Transverse colon (tissue), 4 donors: ENCODE results near the gene IRF6. TPM values are rescaled to one million over a fixed set of nuclear protein-coding genes. Genes with fewer than 3 reads are reported as not detected.

Source experiments
- DNase-seq: peaks from one replicate; pipeline ENCODE4 v3.0.0-alpha.2; 2019
- H3K27ac ChIP-seq, 4 donors: fragments of 200-600 bp; sonication (generic); 2 replicates each; pipeline ENCODE4 v1.5.1; 2016 to 2018; ENCODE audit warnings: inconsistent platforms in 4 of 4
- H3K27me3 ChIP-seq: fragments of 200-600 bp; sonication (generic); 2 replicates; pipeline ENCODE4 v1.5.1; 2017; ENCODE audit warnings: inconsistent platforms
- H3K36me3 ChIP-seq, 4 donors: fragments of 200-600 bp; sonication (generic); 2 replicates each; pipeline ENCODE4 v1.5.1; 2017 to 2019; ENCODE audit warnings: inconsistent platforms in 4 of 4
- H3K4me1 ChIP-seq, 4 donors: fragments of 200-600 bp; sonication (generic); 2 replicates each; pipeline ENCODE4 v1.5.1; 2017 to 2020; ENCODE audit warnings: inconsistent platforms in 4 of 4
- H3K4me3 ChIP-seq, 4 donors: fragments of 200-600 bp; sonication (generic); 1 replicate in 1 of 4; 2 replicates in 3 of 4; pipeline versions ENCODE4 v1.5.1 to v1.6.1; 2017 to 2019; ENCODE audit warnings: inconsistent platforms in 4 of 4
- H3K9me3 ChIP-seq, 2 donors: fragments of 200-600 bp; sonication (generic); 2 replicates each; pipeline ENCODE4 v1.5.1; 2017 to 2019; ENCODE audit warnings: inconsistent platforms in 2 of 2
- EP300 ChIP-seq: sonication (generic); formaldehyde crosslinking; IDR thresholded peaks from one replicate; pipeline ENCODE4 v1.6.1; 2017; ENCODE audit warnings: antibody characterized with exemption, low read depth
- POLR2A ChIP-seq: fragments of 450-650 bp; IDR thresholded peaks from one replicate; pipeline ENCODE4 v1.6.1; 2016; ENCODE audit warnings: antibody characterized with exemption, mild to moderate bottlenecking, moderate library complexity
- POLR2AphosphoS5 ChIP-seq, 3 donors: sonication (generic); formaldehyde crosslinking; IDR thresholded peaks; one replicate each; pipeline ENCODE4 v1.6.1; 2016; ENCODE audit warnings: antibody characterized with exemption in 3 of 3
- WGBS, 2 donors: methylation state at CpG; one replicate each; pipeline ENCODE4 v1.1.5; 2018; ENCODE audit warnings: low coverage in 1 of 2; 5-methylcytosine and 5-hydroxymethylcytosine counted together
- in situ Hi-C, 4 donors: fragments of 200-750 bp; cut with MboI; loops; one replicate each; pipeline versions ENCODE4 v1.15.0 to v1.15.1; 2017; ENCODE audit warnings: low sequenced_read_pairs in 3 of 4, low pct_ligation_motif_present in 1 of 4, low pct_unique_long_range_greater_than_20kb in 1 of 4
- intact Hi-C: fragments of 100-400 bp; cut with DNase I; formaldehyde crosslinking; loops from one replicate; pipeline ENCODE4 v1.15.1; 2023; ENCODE audit warnings: low total_unique reads
- total RNA-seq, 4 donors: library from RNA; depleted of rRNA; stranded (reverse); fragments of >200 nt; gene quantifications; one replicate each; pipeline ENCODE4 v1.1.0, GENCODE V29; 2016
- TF ChIP-seq, protein P1 (sequence below), 5 experiments: fragments of 200-600 bp in 3 of 5; fragments of 450-650 bp in 2 of 5; sonication (generic) in 3 of 5; IDR thresholded peaks; 1 replicate in 2 of 5; 2 replicates in 3 of 5; pipeline ENCODE4 v1.5.1; 2016 to 2017; ENCODE audit warnings: antibody characterized with exemption in 5 of 5, inconsistent platforms in 3 of 5, mild to moderate bottlenecking in 2 of 5, moderate library complexity in 1 of 5

The IRF6 gene
- total RNA-seq, 4 donors from 2014 or later = 26.1 to 78.0 (median 44.4) TPM

DNA sequence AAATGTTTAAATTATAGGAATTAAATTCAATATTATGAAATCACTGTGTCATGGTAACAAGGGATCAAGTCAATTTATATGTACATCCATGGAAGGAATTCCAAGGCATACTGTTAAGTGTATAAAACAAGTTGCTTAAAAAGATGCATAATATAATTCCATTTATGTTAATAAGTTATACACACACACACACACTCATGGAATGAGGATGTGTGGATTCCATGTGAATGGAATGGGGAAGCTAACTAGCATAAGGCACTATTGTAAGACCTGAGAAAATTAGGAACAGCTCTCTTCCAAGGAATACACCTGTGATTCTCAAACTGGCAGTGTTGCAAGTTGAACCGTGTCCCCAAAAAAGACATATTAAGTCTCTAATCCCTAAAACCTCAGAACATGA lies 67.7 kb downstream of the IRF6 start:
- H3K4me1 ChIP-seq = peaks cover 0 to 3% (median 0%) of the 10 kb centered on the region in 4 donors
- intact Hi-C loops (no loop called here), in situ Hi-C loops (loop anchor here in 1 of 4 donors (10.0 kb wide), 1 partner anchor 163 kb away; no protein-coding TSS in a partner anchor)
- no peak for TF ChIP-seq EP300
- no peak for TF ChIP-seq POLR2A
- no peak for TF ChIP-seq POLR2AphosphoS5 (IDR thresholded peaks at IDR 0.05)
- TF ChIP-seq, protein P1, sequence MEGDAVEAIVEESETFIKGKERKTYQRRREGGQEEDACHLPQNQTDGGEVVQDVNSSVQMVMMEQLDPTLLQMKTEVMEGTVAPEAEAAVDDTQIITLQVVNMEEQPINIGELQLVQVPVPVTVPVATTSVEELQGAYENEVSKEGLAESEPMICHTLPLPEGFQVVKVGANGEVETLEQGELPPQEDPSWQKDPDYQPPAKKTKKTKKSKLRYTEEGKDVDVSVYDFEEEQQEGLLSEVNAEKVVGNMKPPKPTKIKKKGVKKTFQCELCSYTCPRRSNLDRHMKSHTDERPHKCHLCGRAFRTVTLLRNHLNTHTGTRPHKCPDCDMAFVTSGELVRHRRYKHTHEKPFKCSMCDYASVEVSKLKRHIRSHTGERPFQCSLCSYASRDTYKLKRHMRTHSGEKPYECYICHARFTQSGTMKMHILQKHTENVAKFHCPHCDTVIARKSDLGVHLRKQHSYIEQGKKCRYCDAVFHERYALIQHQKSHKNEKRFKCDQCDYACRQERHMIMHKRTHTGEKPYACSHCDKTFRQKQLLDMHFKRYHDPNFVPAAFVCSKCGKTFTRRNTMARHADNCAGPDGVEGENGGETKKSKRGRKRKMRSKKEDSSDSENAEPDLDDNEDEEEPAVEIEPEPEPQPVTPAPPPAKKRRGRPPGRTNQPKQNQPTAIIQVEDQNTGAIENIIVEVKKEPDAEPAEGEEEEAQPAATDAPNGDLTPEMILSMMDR (IDR thresholded peaks at IDR 0.05) = no peak
- no peaks in the 10 kb centered on the region for H3K36me3 ChIP-seq
- DNase-seq = no peak
- no peaks in the 10 kb centered on the region for H3K9me3 ChIP-seq
- no peaks in the 10 kb centered on the region for H3K27me3 ChIP-seq
- H3K4me3 ChIP-seq = no peak overlapping the region
- H3K27ac ChIP-seq = no peak overlapping the region
- WGBS, 2 donors = 86 to 87% methylated on average over 1 of the region's 1 CpG

DNA sequence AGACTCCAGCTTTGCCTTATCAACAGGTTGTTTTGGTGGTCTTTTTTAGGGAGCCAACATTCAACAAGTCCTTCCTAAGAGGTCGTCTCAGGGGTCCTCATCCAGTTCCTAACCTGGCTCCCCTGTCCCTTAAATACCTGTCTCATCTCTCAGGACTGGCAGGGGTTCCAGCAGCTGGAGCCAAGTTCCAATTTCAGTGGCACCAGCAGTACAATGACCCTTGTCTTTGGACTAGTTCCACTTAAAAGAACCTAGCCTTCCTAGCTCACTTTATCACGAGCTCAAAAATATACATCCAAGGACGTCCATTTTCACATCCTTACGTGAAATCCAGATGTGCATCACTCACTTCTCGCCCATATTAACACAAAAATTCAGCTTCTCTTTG lies 68.8 kb downstream of the IRF6 start:
- no peaks in the 10 kb centered on the region for H3K36me3 ChIP-seq
- no peak for DNase-seq
- no peaks in the 10 kb centered on the region for H3K27me3 ChIP-seq
- WGBS, 2 donors = 85 to 100% methylated on average over 2 to 5 of the region's 5 CpGs
- intact Hi-C loops = no loop called here
- in situ Hi-C loops = loop anchor here in 1 of 4 donors (10.0 kb wide), 1 partner anchor 162 kb away; no protein-coding TSS in a partner anchor
- no peak overlapping the region for H3K27ac ChIP-seq
- H3K4me1 ChIP-seq = no peaks in the 10 kb centered on the region
- no peaks in the 10 kb centered on the region for H3K9me3 ChIP-seq
- no peak overlapping the region for H3K4me3 ChIP-seq
- TF ChIP-seq, protein P1 (IDR thresholded peaks at IDR 0.05) = no peak
- TF ChIP-seq POLR2AphosphoS5 (IDR thresholded peaks at IDR 0.05) (no peak), POLR2A (no peak), EP300 (no peak)

DNA sequence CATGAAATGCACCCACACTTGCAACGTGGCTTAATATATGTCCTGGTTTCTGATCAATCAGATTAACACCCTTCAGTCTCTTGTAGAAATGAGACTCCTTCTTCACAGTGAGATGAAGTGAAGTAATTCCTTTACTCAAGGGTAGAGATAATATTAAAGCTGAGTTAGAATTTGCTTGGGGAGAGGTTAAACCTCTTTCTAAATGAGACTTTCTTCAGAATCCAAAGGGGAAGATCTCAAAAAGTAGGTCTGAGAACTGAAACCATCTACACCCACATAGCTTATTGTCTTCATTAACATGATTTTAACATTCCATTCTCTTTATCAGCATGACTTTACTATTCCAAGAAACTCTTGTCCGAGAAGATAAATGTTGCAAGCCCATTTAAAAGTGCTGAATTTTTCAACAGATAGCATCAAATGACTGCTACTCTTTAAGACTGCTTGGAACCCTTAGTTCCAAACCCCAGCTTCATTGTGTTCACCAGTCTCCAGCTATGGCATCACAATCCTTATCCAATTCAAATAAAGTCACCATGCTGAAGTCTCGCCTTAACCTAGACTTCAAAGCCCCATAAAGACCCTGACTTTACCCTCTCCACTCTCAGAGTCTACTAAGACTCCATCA lies 69.3 kb downstream of the IRF6 start:
- in situ Hi-C loops = loop anchor here in 1 of 4 donors (10.0 kb wide), 1 partner anchor 162 kb away; no protein-coding TSS in a partner anchor
- 77 to 78% methylated on average over 3 of the region's 3 CpGs for WGBS, 2 donors
- H3K9me3 ChIP-seq = no peaks in the 10 kb centered on the region

More for the DNA sequence above, 69.3 kb downstream of the IRF6 start:
- no peak for TF ChIP-seq POLR2AphosphoS5 (IDR thresholded peaks at IDR 0.05)
- TF ChIP-seq EP300 = no peak
- TF ChIP-seq, protein P1 (IDR thresholded peaks at IDR 0.05) = no peak
- TF ChIP-seq POLR2A = no peak
- Histone ChIP-seq H3K4me1 (no peaks in the 10 kb centered on the region), H3K36me3 (no peaks in the 10 kb centered on the region), H3K4me3 (no peak overlapping the region), H3K27ac (no peak overlapping the region), H3K27me3 (no peaks in the 10 kb centered on the region)
- DNase-seq = no peak
- intact Hi-C loops = no loop called here

Other genes starting within 250 kb of the IRF6 start
- gene CAMK1G, start 222.4 kb downstream of the IRF6 start, total RNA-seq = not detected
- 100 to 1,000 TPM in 3 of 4 donors, 10 to 100 TPM in 1; 47.2 to 147 (median 126) TPM for gene LAMB3, start 153.7 kb downstream of the IRF6 start, total RNA-seq
- gene G0S2, start 130.7 kb downstream of the IRF6 start, total RNA-seq = 10 to 100 TPM in 2 of 4 donors, 1 to 10 TPM in 2; 1.8 to 84.2 (median 26.9) TPM
- 1 to 10 TPM in 3 of 4 donors, not detected in 1; 1.5 to 3.7 (median 2.6) TPM for gene HSD11B1, start 101.3 kb downstream of the IRF6 start, total RNA-seq
- 10 to 100 TPM in 2 of 4 donors, 1 to 10 TPM in 2; 2.3 to 17.6 (median 6.8) TPM for gene TRAF3IP3, start 50.1 kb downstream of the IRF6 start, total RNA-seq
- 1 to 10 TPM in 2 of 4 donors, under 1 TPM in 1, not detected in 1; 0.20 to 2.7 (median 2.4) TPM for gene C1orf74, start 21.6 kb downstream of the IRF6 start, total RNA-seq
- 10 to 100 TPM in 1 of 4 donors, 1 to 10 TPM in 3; 1.1 to 13.7 (median 6.1) TPM for gene UTP25, start 21.8 kb upstream of the IRF6 start, total RNA-seq
- gene SYT14, start 132.1 kb upstream of the IRF6 start, total RNA-seq = under 1 TPM in 1 of 4 donors, not detected in 3; under 0.01 TPM